ENCODE measurements around the gene CD40LG.

DNA sequence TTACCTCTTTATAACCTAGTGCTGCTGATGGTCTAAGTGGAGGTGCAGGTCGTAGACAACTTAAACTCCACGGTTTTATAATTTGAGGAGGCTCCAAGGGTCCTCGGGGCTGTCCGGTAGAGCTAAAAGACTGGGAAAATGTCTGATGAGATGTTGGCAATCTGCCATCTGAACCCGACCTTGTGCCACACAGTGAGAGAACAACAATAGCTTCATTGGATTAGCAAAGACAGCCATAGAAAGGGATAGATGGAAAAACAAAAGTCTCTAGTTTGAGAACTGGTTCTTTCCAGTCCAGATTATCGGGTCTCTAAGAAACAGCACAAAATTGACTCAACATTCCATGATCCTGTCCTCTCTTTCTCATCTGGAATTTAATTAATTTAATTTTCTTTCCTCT is 31.6 kb downstream of the CD40LG start:
- TF ChIP-seq, protein P1, sequence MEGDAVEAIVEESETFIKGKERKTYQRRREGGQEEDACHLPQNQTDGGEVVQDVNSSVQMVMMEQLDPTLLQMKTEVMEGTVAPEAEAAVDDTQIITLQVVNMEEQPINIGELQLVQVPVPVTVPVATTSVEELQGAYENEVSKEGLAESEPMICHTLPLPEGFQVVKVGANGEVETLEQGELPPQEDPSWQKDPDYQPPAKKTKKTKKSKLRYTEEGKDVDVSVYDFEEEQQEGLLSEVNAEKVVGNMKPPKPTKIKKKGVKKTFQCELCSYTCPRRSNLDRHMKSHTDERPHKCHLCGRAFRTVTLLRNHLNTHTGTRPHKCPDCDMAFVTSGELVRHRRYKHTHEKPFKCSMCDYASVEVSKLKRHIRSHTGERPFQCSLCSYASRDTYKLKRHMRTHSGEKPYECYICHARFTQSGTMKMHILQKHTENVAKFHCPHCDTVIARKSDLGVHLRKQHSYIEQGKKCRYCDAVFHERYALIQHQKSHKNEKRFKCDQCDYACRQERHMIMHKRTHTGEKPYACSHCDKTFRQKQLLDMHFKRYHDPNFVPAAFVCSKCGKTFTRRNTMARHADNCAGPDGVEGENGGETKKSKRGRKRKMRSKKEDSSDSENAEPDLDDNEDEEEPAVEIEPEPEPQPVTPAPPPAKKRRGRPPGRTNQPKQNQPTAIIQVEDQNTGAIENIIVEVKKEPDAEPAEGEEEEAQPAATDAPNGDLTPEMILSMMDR (IDR thresholded peaks at IDR 0.05 in 8 of 11, conservative IDR thresholded peaks at IDR 0.05 in 3 of 11): no peak
- no peak for TF ChIP-seq POLR2AphosphoS5 (IDR thresholded peaks at IDR 0.05)

Data from spleen (tissue), 7 donors.